GM19463 (cell line): ENCODE results near the gene SLIT3.
A peak's percentile ranks its signal among the peaks of the same experiment; 100 is the strongest.

Experiments
- ATAC-seq: cut with Tn5 transposase; IDR thresholded peaks from one replicate; pipeline ENCODE4 v1.9.1; 2021; ENCODE audit warnings: mild to moderate bottlenecking, moderate library complexity; ENCODE audit not compliant: unreplicated experiment

SLIT3 gene

DNA sequence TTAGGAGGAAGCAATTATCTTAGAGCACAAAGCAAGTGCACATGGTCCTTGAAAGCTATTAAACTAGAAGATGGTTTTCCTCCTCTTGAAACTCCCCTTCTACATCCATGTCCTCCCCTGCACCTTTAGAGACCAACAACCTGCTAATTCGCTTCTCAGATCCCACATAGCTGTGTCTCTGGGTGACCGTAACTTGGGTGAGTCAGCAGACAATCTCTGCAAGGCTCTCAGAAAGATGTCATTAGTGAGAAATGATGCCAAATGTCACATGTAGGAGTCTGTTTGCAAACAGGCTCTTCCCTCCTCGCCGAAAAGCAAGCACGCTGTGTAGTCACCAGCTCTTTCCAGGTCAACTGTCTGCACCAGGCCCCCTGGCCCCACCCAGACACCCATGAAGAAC lies 291.8 kb downstream of the SLIT3 start:
- no peak for ATAC-seq

DNA sequence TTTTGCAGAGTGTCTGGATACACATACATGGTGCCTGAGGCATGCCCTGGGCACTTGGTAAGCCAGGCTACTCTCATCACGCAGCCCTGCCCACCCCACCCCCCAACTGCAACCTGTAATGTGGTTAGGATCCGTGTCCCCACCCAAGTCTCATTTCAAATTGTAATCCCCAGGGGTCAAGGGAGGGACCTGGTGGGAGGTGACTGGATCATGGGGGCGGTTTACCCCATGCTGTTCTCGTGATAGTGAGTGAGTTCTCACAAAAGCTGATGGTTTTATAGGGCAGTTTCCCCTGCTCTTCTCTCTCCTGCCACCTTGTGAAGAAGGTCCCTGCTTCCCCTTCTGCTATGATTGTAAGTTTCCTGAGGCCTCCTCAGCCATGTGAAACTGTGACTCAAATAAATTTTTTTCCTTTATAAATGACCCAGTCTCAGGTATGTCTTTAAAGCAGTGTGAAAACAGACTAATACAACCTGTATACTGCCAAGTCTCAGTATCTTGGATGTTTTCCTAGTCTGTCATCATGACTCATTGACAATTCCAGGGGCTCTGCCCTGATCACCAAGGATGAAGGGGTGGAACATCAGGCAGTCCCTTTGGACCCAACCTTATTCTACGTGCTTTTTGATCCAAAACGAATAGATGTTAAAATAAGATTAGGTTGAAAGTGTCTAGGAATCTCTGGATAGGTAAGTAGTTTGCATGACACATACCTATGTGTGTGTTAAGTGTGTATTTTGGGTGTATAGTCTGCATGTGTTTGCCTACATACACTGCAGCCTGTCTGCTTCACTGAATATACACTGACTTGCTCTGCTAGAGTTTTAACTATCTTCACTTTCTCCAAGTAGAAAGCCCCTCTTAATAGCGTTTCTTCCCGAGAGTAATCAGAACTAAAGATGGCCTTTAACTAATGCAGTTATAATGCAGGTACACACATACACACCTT lies 293.8 kb downstream of the SLIT3 start:
- no peak for ATAC-seq

DNA sequence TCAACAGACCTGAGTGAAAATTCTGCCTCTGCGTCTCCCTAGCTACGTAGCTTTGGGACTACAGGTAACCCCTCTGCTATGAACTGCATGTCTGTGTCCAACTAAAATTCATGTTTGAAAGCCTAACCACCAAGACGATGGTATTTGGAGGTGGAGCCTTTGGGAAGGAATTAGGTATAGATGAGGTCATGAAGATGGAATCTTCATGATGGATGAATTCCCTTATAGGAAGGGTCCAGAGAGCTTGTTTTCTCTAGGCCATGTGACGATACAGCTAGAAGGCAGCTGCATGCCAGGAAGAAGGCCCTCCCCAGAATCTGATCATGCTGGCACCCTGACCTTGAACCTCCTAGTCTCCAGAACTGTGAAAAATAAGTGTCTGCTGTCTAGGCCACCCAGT lies 296.4 kb downstream of the SLIT3 start:
- ATAC-seq, result no peak

DNA sequence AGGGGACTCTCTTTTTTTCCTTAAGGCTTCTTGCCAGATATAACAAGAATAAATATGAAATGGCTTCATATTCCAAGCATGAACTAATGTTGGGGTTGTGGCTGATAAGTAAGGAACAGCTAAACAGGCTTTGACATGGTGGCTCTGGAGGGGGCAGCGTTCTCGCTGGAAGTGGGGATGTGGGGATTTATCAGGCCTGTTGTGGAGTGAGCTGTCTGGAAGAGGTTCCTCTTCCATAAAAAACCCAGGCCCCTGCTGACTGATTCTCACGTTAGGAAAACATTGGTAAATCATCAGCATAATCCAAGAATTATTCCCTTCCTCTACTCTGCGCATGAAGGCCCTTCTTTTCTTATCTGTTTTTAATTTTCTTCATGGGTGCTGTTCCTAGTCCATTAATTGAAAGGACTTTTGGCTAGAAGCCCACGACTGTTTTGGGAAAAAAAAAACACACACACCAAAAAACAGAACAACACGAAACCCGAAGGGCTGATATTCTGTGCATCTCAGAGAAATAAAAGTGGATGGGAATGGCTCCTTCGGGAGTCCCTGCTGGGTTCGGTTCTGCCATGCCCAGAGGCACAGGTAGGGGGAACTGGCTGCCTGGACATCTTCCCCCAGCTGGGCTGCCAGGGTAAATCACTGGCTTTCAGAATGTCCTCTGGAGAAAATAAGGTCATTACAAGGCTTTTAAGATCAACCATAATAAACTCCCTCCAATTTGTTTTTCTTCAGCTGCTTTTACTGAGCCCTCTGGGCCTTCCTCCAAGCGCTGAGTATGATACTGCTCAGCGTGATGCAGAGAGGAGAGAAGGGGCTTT lies 297.0 kb downstream of the SLIT3 start:
- ATAC-seq, result no peak

DNA sequence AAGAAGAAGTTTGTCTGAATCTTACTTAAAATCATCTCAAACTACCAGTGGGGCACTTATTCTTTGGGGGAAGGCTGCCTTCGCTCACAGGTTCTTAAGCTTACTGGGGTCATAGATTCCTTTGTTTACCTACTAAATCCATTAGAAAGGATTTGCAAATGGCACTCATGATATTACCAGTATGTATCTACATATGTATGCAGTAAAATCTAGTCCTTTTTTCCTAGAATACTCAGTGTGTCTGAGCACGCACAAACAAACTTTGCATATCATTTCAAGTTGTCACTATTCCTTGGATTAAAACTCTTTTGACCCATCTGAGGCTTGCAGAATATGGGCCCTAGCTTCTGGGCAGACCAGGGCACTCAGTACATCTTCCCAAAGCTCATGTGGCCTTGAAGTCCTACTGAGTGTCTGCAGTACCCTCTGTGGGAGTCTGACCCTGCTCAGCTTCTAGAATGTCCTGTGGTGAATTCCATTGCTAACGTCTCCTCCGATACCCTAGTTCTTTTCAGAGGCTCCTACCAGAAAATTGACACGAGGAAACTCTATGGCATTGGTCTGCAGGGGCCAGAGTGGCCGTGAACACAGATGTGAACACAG lies 297.9 kb downstream of the SLIT3 start:
- no peak for ATAC-seq

DNA sequence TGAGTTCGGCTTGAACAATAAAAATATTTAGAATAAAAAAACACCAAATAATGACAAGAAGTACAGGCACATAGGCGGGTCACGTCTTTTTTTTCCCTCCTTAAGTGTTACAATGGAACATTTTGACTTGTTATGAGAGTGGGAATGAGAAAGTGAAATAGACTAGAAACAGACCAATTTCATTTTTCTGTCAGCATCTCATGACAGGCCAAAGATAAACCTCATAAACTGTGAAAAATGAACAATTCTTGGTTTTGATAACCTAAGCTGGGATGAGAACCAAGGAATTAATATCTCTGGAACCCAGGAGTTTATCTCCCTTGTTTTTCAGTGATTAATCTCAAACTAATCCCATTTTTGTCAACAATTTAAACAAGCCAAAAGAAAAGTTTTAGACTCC lies 299.5 kb downstream of the SLIT3 start:
- no peak for ATAC-seq

- ATAC-seq, result no peak
Observed at GRCh38 chr5:168995024-168995423, 305.9 kb downstream of the SLIT3 start.

- no peak for ATAC-seq
Observed at GRCh38 chr5:168992687-168993086, 308.3 kb downstream of the SLIT3 start.

DNA sequence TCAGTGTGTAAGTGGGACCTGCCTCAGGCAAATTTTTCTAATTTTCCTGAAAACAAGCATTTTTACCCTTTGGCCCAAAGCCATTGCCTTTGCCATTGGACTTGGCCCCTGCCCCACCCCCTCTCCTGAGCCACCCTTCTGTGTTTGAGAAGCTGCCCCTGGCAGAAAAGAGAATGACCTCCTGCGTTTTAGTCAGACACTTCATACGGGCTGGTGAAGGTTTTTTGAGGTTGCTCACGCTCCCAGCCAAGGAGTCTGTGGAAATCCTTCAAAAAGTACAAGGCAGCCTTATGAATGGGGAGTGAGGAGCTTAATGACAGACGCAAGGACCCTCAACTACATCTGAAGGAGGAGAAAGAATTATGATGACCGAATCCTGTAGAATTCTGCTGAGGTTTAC lies 308.9 kb downstream of the SLIT3 start:
- ATAC-seq, result no peak

DNA sequence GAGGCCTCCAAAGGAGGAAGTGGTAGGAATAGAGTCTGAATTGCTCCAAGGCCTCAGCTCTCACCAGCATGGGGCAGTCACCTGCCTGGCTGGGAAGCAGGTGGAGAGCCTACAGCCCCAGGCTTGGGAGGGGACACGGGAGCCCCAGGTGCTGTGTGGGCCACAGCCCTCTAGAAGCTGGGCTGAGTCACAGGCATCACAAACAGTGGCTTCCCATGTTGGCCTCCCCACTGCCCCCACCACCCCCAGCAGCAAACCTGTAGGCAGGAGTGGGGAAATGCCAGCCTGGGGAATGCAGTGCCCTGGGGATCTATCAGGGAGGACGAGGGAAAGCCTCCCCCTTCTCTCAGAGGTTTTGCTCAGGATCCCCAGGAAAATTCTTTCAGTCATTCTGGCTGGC lies 309.6 kb downstream of the SLIT3 start:
- no peak for ATAC-seq

DNA sequence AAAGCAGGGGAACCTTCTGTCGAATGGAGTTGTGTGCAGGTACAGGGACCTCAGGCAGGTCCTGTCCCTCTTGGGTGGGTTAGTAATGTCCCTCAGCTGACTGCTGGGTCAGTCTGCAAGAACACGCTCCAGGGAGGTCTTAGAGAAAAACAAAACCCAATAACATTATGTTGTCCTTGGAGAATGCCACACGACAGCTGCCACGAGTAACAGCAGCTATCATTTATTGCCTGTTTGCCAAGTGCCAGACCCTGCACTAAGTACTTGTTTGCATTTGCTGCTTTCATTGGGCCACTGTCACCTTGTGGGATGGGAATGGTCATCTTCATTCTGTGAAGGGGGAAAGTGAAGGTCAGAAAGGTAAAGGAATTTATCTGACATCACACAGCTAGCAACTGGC lies 310.3 kb downstream of the SLIT3 start:
- ATAC-seq, result no peak

- ATAC-seq, result no peak
Observed at GRCh38 chr5:168989731-168990505, 311.0 kb downstream of the SLIT3 start.

DNA sequence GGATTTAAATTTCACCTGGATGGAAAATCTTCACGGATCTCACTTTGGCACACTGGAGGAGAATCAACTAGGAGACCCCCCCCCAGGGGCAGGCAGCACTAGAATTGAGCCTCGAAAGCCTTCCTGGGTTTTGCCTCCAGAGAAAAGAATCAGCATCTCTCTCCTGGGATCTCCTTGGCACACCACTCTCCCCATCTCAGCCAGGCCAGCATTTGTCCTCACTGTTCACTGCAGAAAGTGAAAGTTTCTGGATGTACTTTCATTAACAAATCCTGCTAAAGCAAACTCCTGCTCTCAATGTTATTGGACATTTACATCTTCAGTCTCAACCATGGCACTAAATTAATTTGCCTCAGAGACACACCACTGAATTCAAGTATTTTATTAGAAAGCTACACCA lies 312.2 kb downstream of the SLIT3 start:
- no peak for ATAC-seq

GRCh38 chr5:168987543-168988300 lies 313.2 kb downstream of the SLIT3 start:
- peak; percentile 64 for ATAC-seq

DNA sequence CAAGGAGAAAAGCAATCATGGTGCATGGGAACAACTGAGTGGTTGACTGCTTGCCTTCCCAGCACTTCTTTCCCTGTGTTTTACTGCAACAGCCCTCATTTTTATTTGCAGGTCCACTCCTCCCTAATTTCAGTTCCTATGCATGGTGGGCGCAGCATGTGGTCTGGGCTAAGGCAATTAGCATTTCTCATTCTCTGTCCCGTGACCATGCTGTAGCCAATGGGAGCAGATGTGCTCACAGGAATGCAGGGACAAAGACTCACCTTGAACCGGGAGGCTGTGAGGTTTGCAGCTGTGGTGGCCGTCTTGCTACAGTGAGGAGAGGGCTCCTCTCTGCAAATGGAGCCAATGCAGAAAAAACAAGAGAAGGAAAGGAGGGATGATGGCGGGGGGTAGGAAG lies 315.5 kb downstream of the SLIT3 start:
- ATAC-seq, result no peak

GRCh38 chr5:168984135-168984675 lies 316.7 kb downstream of the SLIT3 start:
- ATAC-seq, result no peak

- ATAC-seq, result no peak
Observed at GRCh38 chr5:168979135-168979534, 321.8 kb downstream of the SLIT3 start.

DNA sequence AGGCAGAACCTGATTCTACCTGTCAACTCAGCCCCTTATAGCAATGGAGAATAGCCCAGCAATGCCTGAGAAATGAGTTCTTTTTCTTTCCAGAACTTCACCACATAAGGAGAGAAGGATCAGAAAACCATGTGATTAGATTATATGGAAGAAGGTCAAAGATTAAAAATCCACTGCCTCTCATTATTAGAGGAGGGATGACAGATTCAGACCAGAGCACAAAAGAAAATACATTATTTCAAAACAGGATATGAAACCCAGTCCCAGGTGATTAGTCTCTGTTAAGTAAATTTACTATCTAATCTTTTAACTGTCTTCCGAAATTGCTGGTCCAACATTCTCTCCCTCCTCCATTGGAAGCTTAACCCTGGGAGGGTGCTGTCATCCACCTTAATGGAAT lies 322.4 kb downstream of the SLIT3 start:
- no peak for ATAC-seq

GRCh38 chr5:168978015-168978414 lies 322.9 kb downstream of the SLIT3 start:
- no peak for ATAC-seq
